SK-N-SH (cell line): Measurements from ENCODE around the gene PLCL2. TPM values are rescaled to one million over a fixed set of nuclear protein-coding genes. Genes with fewer than 3 reads are reported as not detected.

ENCODE experiments used
- CTCF ChIA-PET: fragments of 300-600, 350-600 bp; formaldehyde crosslinking; extraction: SDS; loops from one replicate; lab custom pipeline; 2021; lab: Yijun Ruan, JAX
- POLR2A ChIA-PET: fragments of 350-600 bp; sonication (Branson Sonifier 250); formaldehyde crosslinking; extraction: SDS; loops from one replicate; lab custom pipeline; 2020; ENCODE audit warnings: antibody characterized with exemption, inconsistent platforms; lab: Yijun Ruan, JAX
- DNase-seq: peaks from one replicate; pipeline ENCODE4 v3.0.0; 2012
- H2AFZ ChIP-seq: fragments of 200-600 bp; sonication (generic); 2 replicates; pipeline ENCODE4 v1.8.1; 2016; ENCODE audit warnings: antibody characterized with exemption, mild to moderate bottlenecking, low read depth
- H3F3A ChIP-seq: fragments of 200-600 bp; sonication (generic); replicated peaks from 2 replicates; pipeline ENCODE3; 2016; ENCODE audit warnings: antibody characterized with exemption, mild to moderate bottlenecking; ENCODE audit not compliant: insufficient read depth
- H3K27ac ChIP-seq, 2 experiments: fragments of 200-500 bp in 1 of 2; fragments of 200-600 bp in 1 of 2; sonication (Bioruptor generic) in 1 of 2; sonication (generic), shearing (Covaris generic) in 1 of 2; 2 replicates each; pipeline versions ENCODE4 v1.5.1 to v1.6.1; 2014 to 2016; ENCODE audit warnings: low read depth in 2 of 2, inconsistent platforms in 1 of 2, low read length in 1 of 2, mild to moderate bottlenecking in 1 of 2, mixed read lengths in 1 of 2
- H3K27me3 ChIP-seq: fragments of 200-600 bp; sonication (generic), shearing (Covaris generic); 2 replicates; pipeline ENCODE4 v1.6.1; 2016; ENCODE audit warnings: mixed run types; ENCODE audit not compliant: insufficient read depth
- H3K36me3 ChIP-seq, 2 experiments: fragments of 200-500 bp in 1 of 2; fragments of 200-600 bp in 1 of 2; sonication (Bioruptor generic) in 1 of 2; sonication (generic) in 1 of 2; replicated peaks in 1 of 2; 2 replicates each; pipeline versions ENCODE3 to v1.5.1; 2014 to 2016; ENCODE audit warnings: low read length in 1 of 2, mild to moderate bottlenecking in 1 of 2; ENCODE audit not compliant: insufficient read depth in 2 of 2, control insufficient read depth in 1 of 2
- H3K4me1 ChIP-seq, 2 experiments: fragments of 200-500 bp in 1 of 2; fragments of 200-600 bp in 1 of 2; sonication (Bioruptor generic) in 1 of 2; sonication (generic), shearing (Covaris generic) in 1 of 2; 2 replicates each; pipeline versions ENCODE4 v1.5.1 to v1.6.1; 2014 to 2016; ENCODE audit warnings: low read depth in 1 of 2, low read length in 1 of 2, mixed run types in 1 of 2; ENCODE audit not compliant: insufficient read depth in 2 of 2, control insufficient read depth in 1 of 2
- H3K4me2 ChIP-seq: fragments of 200-600 bp; sonication (generic), shearing (Covaris generic); 2 replicates; pipeline ENCODE4 v1.6.1; 2017; ENCODE audit warnings: mixed run types
- H3K4me3 ChIP-seq, 2 experiments: fragments of 200-500 bp in 1 of 2; fragments of 200-600 bp in 1 of 2; sonication (Bioruptor generic) in 1 of 2; sonication (generic), shearing (Covaris generic) in 1 of 2; 2 replicates each; pipeline versions ENCODE4 v1.5.1 to v1.8.1; 2014 to 2016; ENCODE audit warnings: low read depth in 2 of 2, inconsistent platforms in 1 of 2, low read length in 1 of 2, mild to moderate bottlenecking in 1 of 2, mixed read lengths in 1 of 2, moderate library complexity in 1 of 2
- H3K79me2 ChIP-seq: fragments of 200-600 bp; sonication (generic); 2 replicates; pipeline ENCODE4 v1.8.1; 2017; ENCODE audit warnings: mild to moderate bottlenecking; ENCODE audit not compliant: insufficient read depth
- H3K9ac ChIP-seq: fragments of 200-600 bp; sonication (generic); 2 replicates; pipeline ENCODE4 v1.6.1; 2017; ENCODE audit warnings: mixed run types
- H3K9me2 ChIP-seq: fragments of 200-600 bp; sonication (generic); 2 replicates; pipeline ENCODE4 v1.6.1; 2017; ENCODE audit warnings: mixed run types
- H3K9me3 ChIP-seq: fragments of 200-600 bp; sonication (generic); 2 replicates; pipeline ENCODE4 v1.6.1; 2017; ENCODE audit warnings: mixed run types, mild to moderate bottlenecking, moderate library complexity
- H4K20me1 ChIP-seq: fragments of 200-600 bp; sonication (generic); 2 replicates; pipeline ENCODE4 v1.6.1; 2017; ENCODE audit warnings: mild to moderate bottlenecking, mixed run types; ENCODE audit not compliant: insufficient read depth
- FOSL2 ChIP-seq: IDR thresholded peaks from 2 replicates; pipeline ENCODE4 v1.4.0; 2012; ENCODE audit warnings: low read depth, mild to moderate bottlenecking, moderate library complexity, borderline replicate concordance
- FOXM1 ChIP-seq: IDR thresholded peaks from 2 replicates; pipeline ENCODE4 v1.4.0; 2012; ENCODE audit warnings: low read depth, mild to moderate bottlenecking
- GABPA ChIP-seq: IDR thresholded peaks from 2 replicates; pipeline ENCODE4 v1.4.0; 2012; ENCODE audit warnings: low read depth, mild to moderate bottlenecking
- GATA2 ChIP-seq: sonication (generic); formaldehyde crosslinking; IDR thresholded peaks from 2 replicates; pipeline ENCODE4 v1.5.0; 2020; ENCODE audit warnings: mild to moderate bottlenecking, missing genetic modification reagents
- IRF3 ChIP-seq: fragments of 150-350 bp; IDR thresholded peaks from 2 replicates; pipeline ENCODE4 v1.6.1; 2016; ENCODE audit warnings: mild to moderate bottlenecking, low read depth, low read length
- MEF2A ChIP-seq: IDR thresholded peaks from 2 replicates; pipeline ENCODE4 v1.4.0; 2012; ENCODE audit warnings: low read depth, borderline replicate concordance
- MXI1 ChIP-seq: IDR thresholded peaks from 2 replicates; pipeline ENCODE4 v1.6.1; 2012; ENCODE audit warnings: mild to moderate bottlenecking, low read depth, low read length, improper control_type of control experiment
- POLR2AphosphoS5 ChIP-seq: IDR thresholded peaks from 2 replicates; pipeline ENCODE4 v1.6.1; 2012; ENCODE audit warnings: low read depth, low read length
- RAD21 ChIP-seq: IDR thresholded peaks from 2 replicates; pipeline ENCODE4 v1.6.1; 2012; ENCODE audit warnings: mild to moderate bottlenecking, low read length
- RCOR1 ChIP-seq: fragments of 150-350 bp; IDR thresholded peaks from 2 replicates; pipeline ENCODE4 v1.6.1; 2017; ENCODE audit warnings: antibody characterized with exemption, low read length
- REST ChIP-seq: IDR thresholded peaks from 2 replicates; pipeline ENCODE4 v1.6.1; 2012; ENCODE audit warnings: mild to moderate bottlenecking, low read depth, low read length, moderate library complexity
- RFX5 ChIP-seq: IDR thresholded peaks from 2 replicates; pipeline ENCODE4 v1.6.1; 2012; ENCODE audit warnings: mild to moderate bottlenecking, improper control_type of control experiment, low read length
- RXRA ChIP-seq: IDR thresholded peaks from 2 replicates; pipeline ENCODE4 v1.4.0; 2012; ENCODE audit warnings: low read depth, mild to moderate bottlenecking, borderline replicate concordance
- TAF1 ChIP-seq: IDR thresholded peaks from 2 replicates; pipeline ENCODE4 v1.6.1; 2012; ENCODE audit warnings: low read depth, mild to moderate bottlenecking, low read length, moderate library complexity, borderline replicate concordance
- TCF12 ChIP-seq: IDR thresholded peaks from 2 replicates; pipeline ENCODE4 v1.4.0; 2012
- YY1 ChIP-seq: IDR thresholded peaks from 2 replicates; pipeline ENCODE4 v1.4.0; 2012; ENCODE audit warnings: low read depth, mild to moderate bottlenecking
- WGBS: methylation state at CpG from one replicate; pipeline ENCODE4 v1.1.6; 2017; ENCODE audit warnings: low lambda C conversion rate; 5-methylcytosine and 5-hydroxymethylcytosine counted together
- polyA plus RNA-seq, 3 experiments: library from polyadenylated mRNA; depleted of rRNA; stranded (reverse); fragments of >200 nt; gene quantifications; 2 replicates each; pipeline ENCODE4 v1.2.3, GENCODE V29; 2012
- TF ChIP-seq, protein P1 (sequence below): IDR thresholded peaks from 2 replicates; pipeline ENCODE4 v1.4.0; 2012; ENCODE audit warnings: low read depth, borderline replicate concordance

The PLCL2 gene
- polyA plus RNA-seq, 1 of the 3 experiments (the other 2 are of a cell fraction): 0.85 TPM

DNA sequence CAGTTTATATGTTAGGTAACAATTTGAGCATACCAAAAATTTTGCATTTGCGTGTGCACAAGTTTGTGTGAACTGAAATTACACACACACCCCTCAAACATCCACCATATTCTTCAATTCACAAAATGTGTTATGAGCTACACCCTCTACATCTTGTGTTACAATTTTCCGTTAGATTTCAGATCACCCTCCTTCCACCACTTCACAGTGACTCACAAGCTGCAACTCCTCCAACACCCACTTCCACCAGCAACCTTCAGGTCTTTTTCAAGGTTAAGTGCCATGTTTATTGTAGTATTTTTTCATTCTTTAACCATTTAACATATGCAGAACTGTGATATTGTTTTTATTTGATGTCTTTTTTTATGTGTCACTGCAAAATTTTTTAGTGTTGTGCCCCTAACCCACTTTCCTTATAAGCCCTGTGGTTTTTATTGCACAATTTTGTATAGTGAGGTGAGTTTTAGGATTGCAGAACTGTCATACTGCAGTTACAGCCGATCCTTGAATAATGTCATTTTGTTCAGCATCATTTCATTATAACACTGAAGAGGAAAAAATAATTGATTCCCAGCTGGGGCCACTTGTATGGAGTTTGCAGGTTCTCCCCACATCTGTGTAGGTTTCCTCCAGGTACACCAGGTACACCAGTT lies 148.9 kb downstream of the PLCL2 start (continued):
- no peak for TF ChIP-seq IRF3
- no peak for TF ChIP-seq RAD21
- TF ChIP-seq GABPA: no peak
- TF ChIP-seq TCF12: no peak
- TF ChIP-seq RXRA: no peak
- no peak for TF ChIP-seq TAF1

- no peak overlapping the region for H3K4me3 ChIP-seq
- no peak overlapping the region for H3K27ac ChIP-seq
- DNase-seq: no peak
- H3K27me3 ChIP-seq: no peaks in the 10 kb centered on the region
- 90% methylated on average over 5 of the region's 5 CpGs for WGBS
- no peak overlapping the region for H3K4me2 ChIP-seq
- no peak overlapping the region for H2AFZ ChIP-seq
- H3K36me3 ChIP-seq: no peaks in the 10 kb centered on the region
- H3K9me3 ChIP-seq: no peaks in the 10 kb centered on the region
- TF ChIP-seq, protein P1, sequence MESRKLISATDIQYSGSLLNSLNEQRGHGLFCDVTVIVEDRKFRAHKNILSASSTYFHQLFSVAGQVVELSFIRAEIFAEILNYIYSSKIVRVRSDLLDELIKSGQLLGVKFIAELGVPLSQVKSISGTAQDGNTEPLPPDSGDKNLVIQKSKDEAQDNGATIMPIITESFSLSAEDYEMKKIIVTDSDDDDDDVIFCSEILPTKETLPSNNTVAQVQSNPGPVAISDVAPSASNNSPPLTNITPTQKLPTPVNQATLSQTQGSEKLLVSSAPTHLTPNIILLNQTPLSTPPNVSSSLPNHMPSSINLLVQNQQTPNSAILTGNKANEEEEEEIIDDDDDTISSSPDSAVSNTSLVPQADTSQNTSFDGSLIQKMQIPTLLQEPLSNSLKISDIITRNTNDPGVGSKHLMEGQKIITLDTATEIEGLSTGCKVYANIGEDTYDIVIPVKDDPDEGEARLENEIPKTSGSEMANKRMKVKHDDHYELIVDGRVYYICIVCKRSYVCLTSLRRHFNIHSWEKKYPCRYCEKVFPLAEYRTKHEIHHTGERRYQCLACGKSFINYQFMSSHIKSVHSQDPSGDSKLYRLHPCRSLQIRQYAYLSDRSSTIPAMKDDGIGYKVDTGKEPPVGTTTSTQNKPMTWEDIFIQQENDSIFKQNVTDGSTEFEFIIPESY: no peak
- TF ChIP-seq MEF2A (no peak), FOSL2 (no peak), RCOR1 (no peak), YY1 (no peak), RFX5 (no peak), FOXM1 (no peak), RAD21 (no peak), MXI1 (no peak), REST (no peak), GATA2 (CRISPR knock-in tag) (no peak), POLR2AphosphoS5 (no peak)
- H3K9ac ChIP-seq: no peak overlapping the region
- H4K20me1 ChIP-seq: no peaks in the 10 kb centered on the region
- H3F3A ChIP-seq: peaks cover 2% of the 10 kb centered on the region
- ChIA-PET CTCF (interaction anchor here (1.1 to 2.1 kb wide), 4 partner anchors 82 to 434 kb away, joined by 3 to 10 read pairs (median 3); no protein-coding TSS in a partner anchor), POLR2A (no interaction called here)
- H3K4me1 ChIP-seq: peaks cover 0 to 4% of the 10 kb centered on the region in 2 experiments; a peak in 1 of 4 replicates
- H3K79me2 ChIP-seq: no peaks in the 10 kb centered on the region
- no peaks in the 10 kb centered on the region for H3K9me2 ChIP-seq
These were observed 150.3 kb downstream of the PLCL2 start for GRCh38 chr3:17035033-17035432.
